Measurements from ENCODE around the gene ZNF496.

GRCh38 chr1:247371801-247372259 is 40.2 kb upstream of the ZNF496 start:
- TF ChIP-seq, protein P1, sequence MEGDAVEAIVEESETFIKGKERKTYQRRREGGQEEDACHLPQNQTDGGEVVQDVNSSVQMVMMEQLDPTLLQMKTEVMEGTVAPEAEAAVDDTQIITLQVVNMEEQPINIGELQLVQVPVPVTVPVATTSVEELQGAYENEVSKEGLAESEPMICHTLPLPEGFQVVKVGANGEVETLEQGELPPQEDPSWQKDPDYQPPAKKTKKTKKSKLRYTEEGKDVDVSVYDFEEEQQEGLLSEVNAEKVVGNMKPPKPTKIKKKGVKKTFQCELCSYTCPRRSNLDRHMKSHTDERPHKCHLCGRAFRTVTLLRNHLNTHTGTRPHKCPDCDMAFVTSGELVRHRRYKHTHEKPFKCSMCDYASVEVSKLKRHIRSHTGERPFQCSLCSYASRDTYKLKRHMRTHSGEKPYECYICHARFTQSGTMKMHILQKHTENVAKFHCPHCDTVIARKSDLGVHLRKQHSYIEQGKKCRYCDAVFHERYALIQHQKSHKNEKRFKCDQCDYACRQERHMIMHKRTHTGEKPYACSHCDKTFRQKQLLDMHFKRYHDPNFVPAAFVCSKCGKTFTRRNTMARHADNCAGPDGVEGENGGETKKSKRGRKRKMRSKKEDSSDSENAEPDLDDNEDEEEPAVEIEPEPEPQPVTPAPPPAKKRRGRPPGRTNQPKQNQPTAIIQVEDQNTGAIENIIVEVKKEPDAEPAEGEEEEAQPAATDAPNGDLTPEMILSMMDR (IDR thresholded peaks at IDR 0.05; ENCODE audit: low read length), result no peak
- no peak for TF ChIP-seq EZH2 (IDR thresholded peaks at IDR 0.05; ENCODE audit: borderline replicate concordance, low read length)
